Measurements from ENCODE around the gene VSIG2.

VSIG2 gene

GRCh38 chr11:124762624-124763155 lies 10.6 kb upstream of the VSIG2 start (continued):
- no peak for TF ChIP-seq ESRRG (CRISPR knock-in tag; IDR thresholded peaks at IDR 0.05)

DNA sequence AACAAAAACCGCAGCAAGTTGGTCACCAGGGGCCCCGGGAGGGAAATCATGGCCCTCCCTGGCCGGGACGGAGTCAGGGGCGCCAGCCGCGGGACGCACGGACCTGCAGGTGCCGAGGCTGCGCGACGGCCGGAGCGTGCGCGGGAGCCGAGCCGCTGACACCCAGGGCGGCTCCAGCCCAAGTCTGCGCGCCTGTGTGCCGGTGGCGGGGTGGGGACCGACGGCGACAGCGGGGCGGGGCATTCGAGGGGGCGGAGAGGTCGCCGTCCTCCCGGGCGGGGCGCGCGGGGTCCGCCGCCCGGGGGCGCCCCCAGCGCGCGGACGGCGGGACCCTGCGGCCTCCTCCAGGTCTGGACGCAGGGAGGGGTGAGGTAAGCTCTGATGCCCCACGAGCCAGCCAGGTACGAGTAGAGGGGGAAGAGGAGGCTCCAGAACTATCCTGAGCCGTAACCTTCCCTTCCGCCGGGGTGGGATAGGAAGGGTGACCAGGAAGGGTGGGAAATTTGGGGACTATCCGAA lies 10.1 kb upstream of the VSIG2 start, which contains the start of gene ESAM:
Gene ESAM, minus strand, starts transcription at position 186 of the 519 bp plus-strand sequence. Its CDS starts 136 bp downstream, at position 50.
- TF ChIP-seq OSR1 (CRISPR knock-in tag; IDR thresholded peaks at IDR 0.05) (no peak), SNAI2 (CRISPR knock-in tag; IDR thresholded peaks at IDR 0.05) (no peak), ESRRG (CRISPR knock-in tag; IDR thresholded peaks at IDR 0.05) (no peak), TCF4 (CRISPR knock-in tag; IDR thresholded peaks at IDR 0.05; ENCODE audit: borderline replicate concordance) (no peak), GLIS3 (CRISPR knock-in tag; IDR thresholded peaks at IDR 0.05) (no peak), ZFP3 (CRISPR knock-in tag; IDR thresholded peaks at IDR 0.05) (no peak), ZC3H10 (CRISPR knock-in tag; IDR thresholded peaks at IDR 0.05) (no peak), TSHZ2 (CRISPR knock-in tag; IDR thresholded peaks at IDR 0.05) (no peak), ZNF565 (CRISPR knock-in tag; conservative IDR thresholded peaks at IDR 0.05; ENCODE audit: low read depth) (no peak), BACH2 (CRISPR knock-in tag; IDR thresholded peaks at IDR 0.05; ENCODE audit: borderline replicate concordance) (no peak), ARNTL (CRISPR knock-in tag; IDR thresholded peaks at IDR 0.05; ENCODE audit: borderline replicate concordance, low read depth) (no peak), ZNF70 (CRISPR knock-in tag; IDR thresholded peaks at IDR 0.05) (no peak), RARB (CRISPR knock-in tag; IDR thresholded peaks at IDR 0.05) (no peak)
- TF ChIP-seq, protein P1, sequence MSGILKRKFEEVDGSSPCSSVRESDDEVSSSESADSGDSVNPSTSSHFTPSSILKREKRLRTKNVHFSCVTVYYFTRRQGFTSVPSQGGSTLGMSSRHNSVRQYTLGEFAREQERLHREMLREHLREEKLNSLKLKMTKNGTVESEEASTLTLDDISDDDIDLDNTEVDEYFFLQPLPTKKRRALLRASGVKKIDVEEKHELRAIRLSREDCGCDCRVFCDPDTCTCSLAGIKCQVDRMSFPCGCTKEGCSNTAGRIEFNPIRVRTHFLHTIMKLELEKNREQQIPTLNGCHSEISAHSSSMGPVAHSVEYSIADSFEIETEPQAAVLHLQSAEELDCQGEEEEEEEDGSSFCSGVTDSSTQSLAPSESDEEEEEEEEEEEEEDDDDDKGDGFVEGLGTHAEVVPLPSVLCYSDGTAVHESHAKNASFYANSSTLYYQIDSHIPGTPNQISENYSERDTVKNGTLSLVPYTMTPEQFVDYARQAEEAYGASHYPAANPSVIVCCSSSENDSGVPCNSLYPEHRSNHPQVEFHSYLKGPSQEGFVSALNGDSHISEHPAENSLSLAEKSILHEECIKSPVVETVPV (CRISPR knock-in tag; IDR thresholded peaks at IDR 0.05), result no peak
- TF ChIP-seq, protein P2, sequence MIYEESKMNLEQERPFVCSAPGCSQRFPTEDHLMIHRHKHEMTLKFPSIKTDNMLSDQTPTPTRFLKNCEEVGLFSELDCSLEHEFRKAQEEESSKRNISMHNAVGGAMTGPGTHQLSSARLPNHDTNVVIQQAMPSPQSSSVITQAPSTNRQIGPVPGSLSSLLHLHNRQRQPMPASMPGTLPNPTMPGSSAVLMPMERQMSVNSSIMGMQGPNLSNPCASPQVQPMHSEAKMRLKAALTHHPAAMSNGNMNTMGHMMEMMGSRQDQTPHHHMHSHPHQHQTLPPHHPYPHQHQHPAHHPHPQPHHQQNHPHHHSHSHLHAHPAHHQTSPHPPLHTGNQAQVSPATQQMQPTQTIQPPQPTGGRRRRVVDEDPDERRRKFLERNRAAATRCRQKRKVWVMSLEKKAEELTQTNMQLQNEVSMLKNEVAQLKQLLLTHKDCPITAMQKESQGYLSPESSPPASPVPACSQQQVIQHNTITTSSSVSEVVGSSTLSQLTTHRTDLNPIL (CRISPR knock-in tag; IDR thresholded peaks at IDR 0.05; ENCODE audit: low read depth), result no peak
- ATAC-seq, result no peak

- TF ChIP-seq OSR1 (CRISPR knock-in tag; IDR thresholded peaks at IDR 0.05) (no peak), ZFP3 (CRISPR knock-in tag; IDR thresholded peaks at IDR 0.05) (no peak), TOX (CRISPR knock-in tag; IDR thresholded peaks at IDR 0.05; ENCODE audit: borderline replicate concordance) (no peak), ZNF565 (CRISPR knock-in tag; conservative IDR thresholded peaks at IDR 0.05; ENCODE audit: low read depth) (no peak), ARNTL (CRISPR knock-in tag; IDR thresholded peaks at IDR 0.05; ENCODE audit: borderline replicate concordance, low read depth) (no peak), ZC3H10 (CRISPR knock-in tag; IDR thresholded peaks at IDR 0.05) (no peak), ESRRG (CRISPR knock-in tag; IDR thresholded peaks at IDR 0.05) (no peak), CSDC2 (CRISPR knock-in tag; IDR thresholded peaks at IDR 0.05) (no peak), ISL1 (CRISPR knock-in tag; IDR thresholded peaks at IDR 0.05) (no peak), ZFP30 (CRISPR knock-in tag; IDR thresholded peaks at IDR 0.05) (no peak), POU6F1 (CRISPR knock-in tag; IDR thresholded peaks at IDR 0.05; ENCODE audit: borderline replicate concordance, low read depth) (no peak), GLIS3 (CRISPR knock-in tag; IDR thresholded peaks at IDR 0.05) (no peak), TCF4 (CRISPR knock-in tag; IDR thresholded peaks at IDR 0.05; ENCODE audit: borderline replicate concordance) (no peak), ZNF8 (CRISPR knock-in tag; IDR thresholded peaks at IDR 0.05) (no peak), BACH2 (CRISPR knock-in tag; IDR thresholded peaks at IDR 0.05; ENCODE audit: borderline replicate concordance) (no peak), ZNF70 (CRISPR knock-in tag; IDR thresholded peaks at IDR 0.05) (no peak), SNAI2 (CRISPR knock-in tag; IDR thresholded peaks at IDR 0.05) (no peak), TSHZ2 (CRISPR knock-in tag; IDR thresholded peaks at IDR 0.05) (no peak)
- TF ChIP-seq, protein P2 (CRISPR knock-in tag; IDR thresholded peaks at IDR 0.05; ENCODE audit: low read depth), result no peak
- ATAC-seq, result no peak
Measured at GRCh38 chr11:124761301-124762104, 9.4 kb upstream of the VSIG2 start.
